OCI-LY3 (cell line): ENCODE data around the gene TRMT5.

Experiments
- H2AFZ ChIP-seq: fragments of 200-600, 300-600 bp; shearing (Covaris generic); 2 replicates; pipeline ENCODE4 v1.6.0; 2014; ENCODE audit warnings: antibody characterized with exemption, low read depth, low read length
- H3K27ac ChIP-seq: fragments of 200-600, 300-600 bp; sonication (generic); 2 replicates; pipeline ENCODE4 v1.5.1; 2014; ENCODE audit warnings: mild to moderate bottlenecking, low read length, moderate library complexity, mixed read lengths
- H3K27me3 ChIP-seq: fragments of 200-600, 300-600 bp; sonication (generic); 2 replicates; pipeline ENCODE4 v1.6.1; 2014; ENCODE audit warnings: low read depth, low read length, mixed read lengths
- H3K36me3 ChIP-seq: fragments of 200-600, 300-600 bp; sonication (generic); replicated peaks from 2 replicates; pipeline ENCODE3; 2014; ENCODE audit warnings: low read depth, low read length, mixed read lengths
- H3K4me1 ChIP-seq: fragments of 300-600, 200-600 bp; sonication (generic); 2 replicates; pipeline ENCODE4 v1.6.1; 2014; ENCODE audit warnings: low read length, mixed read lengths
- H3K4me2 ChIP-seq: fragments of 200-600, 300-600 bp; sonication (generic); 2 replicates; pipeline ENCODE4 v1.6.1; 2014; ENCODE audit warnings: low read length, mixed read lengths
- H3K4me3 ChIP-seq: fragments of 300-600, 200-600 bp; sonication (generic); 2 replicates; pipeline ENCODE4 v1.5.1; 2014; ENCODE audit warnings: antibody characterized with exemption, mild to moderate bottlenecking, low read length, moderate library complexity
- H3K79me2 ChIP-seq: fragments of 300-600, 200-600 bp; shearing (Covaris generic); 2 replicates; pipeline ENCODE4 v1.6.1; 2014; ENCODE audit warnings: mild to moderate bottlenecking, low read length, mixed read lengths
- H3K9ac ChIP-seq: fragments of 300-600, 200-600 bp; shearing (Covaris generic); 2 replicates; pipeline ENCODE4 v1.6.0; 2014; ENCODE audit warnings: mild to moderate bottlenecking, low read length, moderate library complexity
- H3K9me3 ChIP-seq: fragments of 200-600, 300-600 bp; shearing (Covaris generic); 2 replicates; pipeline ENCODE4 v1.6.1; 2014; ENCODE audit warnings: low read length, mixed read lengths; ENCODE audit not compliant: insufficient read depth
- H4K20me1 ChIP-seq: fragments of 200-600, 300-600 bp; sonication (generic); 2 replicates; pipeline ENCODE4 v1.6.1; 2016; ENCODE audit warnings: low read length, mixed read lengths; ENCODE audit not compliant: insufficient read depth
- EZH2phosphoT487 ChIP-seq: fragments of 200-600 bp; shearing (Covaris generic); IDR thresholded peaks from 2 replicates; pipeline ENCODE4 v1.6.1; 2018; ENCODE audit warnings: antibody characterized with exemption, mixed run types, low read depth
- TF ChIP-seq, protein P1 (sequence below): fragments of 200-600, 300-600 bp; sonication (generic); IDR thresholded peaks from 2 replicates; pipeline ENCODE4 v1.5.1; 2014; ENCODE audit warnings: antibody characterized with exemption, low read length, low read depth

TRMT5 gene

GRCh38 chr14:60935319-60935718, 45.6 kb downstream of the TRMT5 start:
- no peaks in the 10 kb centered on the region for H4K20me1 ChIP-seq
- TF ChIP-seq EZH2phosphoT487 = no peak
- TF ChIP-seq, protein P1, sequence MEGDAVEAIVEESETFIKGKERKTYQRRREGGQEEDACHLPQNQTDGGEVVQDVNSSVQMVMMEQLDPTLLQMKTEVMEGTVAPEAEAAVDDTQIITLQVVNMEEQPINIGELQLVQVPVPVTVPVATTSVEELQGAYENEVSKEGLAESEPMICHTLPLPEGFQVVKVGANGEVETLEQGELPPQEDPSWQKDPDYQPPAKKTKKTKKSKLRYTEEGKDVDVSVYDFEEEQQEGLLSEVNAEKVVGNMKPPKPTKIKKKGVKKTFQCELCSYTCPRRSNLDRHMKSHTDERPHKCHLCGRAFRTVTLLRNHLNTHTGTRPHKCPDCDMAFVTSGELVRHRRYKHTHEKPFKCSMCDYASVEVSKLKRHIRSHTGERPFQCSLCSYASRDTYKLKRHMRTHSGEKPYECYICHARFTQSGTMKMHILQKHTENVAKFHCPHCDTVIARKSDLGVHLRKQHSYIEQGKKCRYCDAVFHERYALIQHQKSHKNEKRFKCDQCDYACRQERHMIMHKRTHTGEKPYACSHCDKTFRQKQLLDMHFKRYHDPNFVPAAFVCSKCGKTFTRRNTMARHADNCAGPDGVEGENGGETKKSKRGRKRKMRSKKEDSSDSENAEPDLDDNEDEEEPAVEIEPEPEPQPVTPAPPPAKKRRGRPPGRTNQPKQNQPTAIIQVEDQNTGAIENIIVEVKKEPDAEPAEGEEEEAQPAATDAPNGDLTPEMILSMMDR = no peak

GRCh38 chr14:60933920-60934655, 46.8 kb downstream of the TRMT5 start:
- Histone ChIP-seq H3K4me1 (no peaks in the 10 kb centered on the region), H3K4me2 (no peak overlapping the region), H3K4me3 (no peak overlapping the region), H2AFZ (no peak overlapping the region), H4K20me1 (no peaks in the 10 kb centered on the region), H3K27me3 (no peaks in the 10 kb centered on the region), H3K9ac (no peak overlapping the region), H3K79me2 (no peaks in the 10 kb centered on the region), H3K36me3 (no peaks in the 10 kb centered on the region), H3K9me3 (no peaks in the 10 kb centered on the region), H3K27ac (no peak overlapping the region)
- no peak for TF ChIP-seq EZH2phosphoT487
- TF ChIP-seq, protein P1 = no peak

More at GRCh38 chr14:60935319-60935718, 45.6 kb downstream of the TRMT5 start:
- Histone ChIP-seq H3K27ac (no peak overlapping the region), H3K4me3 (no peak overlapping the region), H3K4me2 (no peak overlapping the region), H3K27me3 (no peaks in the 10 kb centered on the region), H3K36me3 (no peaks in the 10 kb centered on the region), H3K9me3 (no peaks in the 10 kb centered on the region), H2AFZ (no peak overlapping the region), H3K79me2 (no peaks in the 10 kb centered on the region), H3K4me1 (no peaks in the 10 kb centered on the region), H3K9ac (no peak overlapping the region)

- TF ChIP-seq, protein P1 = no peak
- TF ChIP-seq EZH2phosphoT487 = no peak
- Histone ChIP-seq H3K79me2 (no peaks in the 10 kb centered on the region), H3K4me2 (no peak overlapping the region), H3K4me3 (no peak overlapping the region), H3K9ac (no peak overlapping the region), H3K27me3 (no peaks in the 10 kb centered on the region), H3K9me3 (no peaks in the 10 kb centered on the region), H2AFZ (no peak overlapping the region), H3K36me3 (no peaks in the 10 kb centered on the region), H3K27ac (no peak overlapping the region), H3K4me1 (peaks cover 2% of the 10 kb centered on the region), H4K20me1 (no peaks in the 10 kb centered on the region)
Measured at GRCh38 chr14:60931218-60931617, 49.7 kb downstream of the TRMT5 start.

DNA sequence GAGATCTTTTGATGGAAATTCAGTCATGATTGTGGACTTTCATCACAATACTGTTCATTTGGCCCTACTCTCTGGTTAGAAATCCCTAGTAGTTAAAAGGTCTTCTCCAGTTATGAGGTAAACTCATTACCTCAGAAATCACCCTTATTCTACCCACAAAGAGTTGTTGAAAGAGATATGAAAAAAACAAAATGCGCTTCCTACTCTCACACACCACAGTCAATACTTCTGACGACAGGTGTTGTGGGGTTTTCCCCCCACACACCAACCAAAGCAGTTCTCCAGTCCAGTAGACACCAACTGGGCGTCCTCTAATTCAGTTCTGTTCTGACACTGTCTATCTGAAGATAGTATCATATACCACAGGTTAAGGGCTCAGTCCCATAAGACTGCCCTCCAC, 54.9 kb downstream of the TRMT5 start:
- Histone ChIP-seq H3K4me2 (peak overlapping the region; percentile 28), H3K27me3 (no peaks in the 10 kb centered on the region), H2AFZ (no peak overlapping the region), H3K36me3 (no peaks in the 10 kb centered on the region), H3K4me3 (no peak overlapping the region), H3K4me1 (peaks cover 12% of the 10 kb centered on the region), H4K20me1 (no peaks in the 10 kb centered on the region), H3K9me3 (no peaks in the 10 kb centered on the region), H3K79me2 (no peaks in the 10 kb centered on the region), H3K9ac (no peak overlapping the region), H3K27ac (no peak overlapping the region)
- TF ChIP-seq, protein P1 = no peak
- TF ChIP-seq EZH2phosphoT487 = no peak
